ENCODE results near the gene MID1IP1.

The MID1IP1 gene

GRCh38 chrX:38800981-38801845, at the start of gene MID1IP1:
Gene MID1IP1, plus strand, starts transcription at chrX:38801459. Its CDS starts 3,488 bp downstream, at chrX:38804947.
- no peak within 1 kb of the TSS for H3K27ac ChIP-seq (ENCODE audit: low read length)
- TF ChIP-seq EZH2phosphoT487 (IDR thresholded peaks at IDR 0.05; ENCODE audit: low read depth) (no peak), CTCF (IDR thresholded peaks at IDR 0.05; ENCODE audit: low read depth, low read length) (no peak)

DNA sequence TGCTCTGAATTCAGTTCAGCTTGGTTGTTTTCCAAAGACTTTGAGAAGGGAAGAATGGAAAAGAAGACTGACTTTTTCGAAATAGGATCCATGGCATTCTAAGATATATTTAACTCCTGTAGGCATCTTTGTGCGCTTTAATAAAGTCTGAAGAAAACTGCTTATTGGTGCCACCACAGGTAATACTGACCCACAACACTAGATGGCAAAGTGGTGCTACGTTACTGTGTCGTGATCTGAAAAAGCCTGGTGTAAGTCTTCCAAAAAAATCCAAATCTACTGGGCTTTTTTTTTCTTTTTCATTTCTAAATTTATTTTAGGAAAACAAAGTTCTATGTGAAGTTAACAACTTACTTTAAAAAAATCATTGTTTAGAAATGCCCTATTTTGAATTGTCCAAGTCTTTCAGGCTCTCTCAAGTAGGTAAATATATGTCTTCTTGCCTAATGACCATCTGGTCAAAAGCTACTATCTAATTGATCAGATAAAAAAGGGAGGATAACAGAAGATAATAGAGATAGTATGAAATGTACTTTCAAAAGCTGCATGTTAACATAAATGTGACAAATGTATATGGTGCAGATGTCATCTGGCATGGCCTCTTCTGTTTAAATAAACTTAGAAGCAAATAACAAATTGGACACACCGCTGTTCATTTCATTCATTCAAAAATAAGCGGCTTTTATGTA, 47.0 kb upstream of the MID1IP1 start:
- Histone ChIP-seq H4K20me1 (ENCODE audit: insufficient read depth, low read length) (no peaks in the 10 kb centered on the region), H3K79me2 (ENCODE audit: low read length) (no peaks in the 10 kb centered on the region), H2AFZ (ENCODE audit: low read depth, low read length) (no peak overlapping the region), H3K9me3 (ENCODE audit: insufficient read depth, low read length) (no peaks in the 10 kb centered on the region), H3K4me2 (ENCODE audit: low read length) (peak overlapping the region; percentile 46; the same call in 1 of the 2 replicates), H3K9ac (ENCODE audit: low read length) (no peak overlapping the region), H3K27ac (ENCODE audit: low read length) (no peak overlapping the region), H3K4me3 (ENCODE audit: low read length) (no peak overlapping the region), H3K27me3 (ENCODE audit: low read depth, low read length) (no peaks in the 10 kb centered on the region), H3K4me1 (ENCODE audit: low read length) (peaks cover 14% of the 10 kb centered on the region), H3K36me3 (replicated peaks; ENCODE audit: low read depth, low read length) (no peaks in the 10 kb centered on the region)
- TF ChIP-seq EZH2phosphoT487 (IDR thresholded peaks at IDR 0.05; ENCODE audit: low read depth) = no peak
- peak; percentile 66 for TF ChIP-seq CTCF (IDR thresholded peaks at IDR 0.05; ENCODE audit: low read depth, low read length)

More at GRCh38 chrX:38800981-38801845, at the start of gene MID1IP1:
- H3K27me3 ChIP-seq (ENCODE audit: low read depth, low read length) = no peaks in the 10 kb centered on the region
- H4K20me1 ChIP-seq (ENCODE audit: insufficient read depth, low read length) = no peaks in the 10 kb centered on the region
- H2AFZ ChIP-seq (ENCODE audit: low read depth, low read length) = no peak within 1 kb of the TSS
- H3K4me1 ChIP-seq (ENCODE audit: low read length) = peaks cover 9% of the 10 kb centered on the region
- no peaks in the 10 kb centered on the region for H3K79me2 ChIP-seq (ENCODE audit: low read length)
- no peaks in the 10 kb centered on the region for H3K36me3 ChIP-seq (replicated peaks; ENCODE audit: low read depth, low read length)
- H3K9ac ChIP-seq (ENCODE audit: low read length) = no peak within 1 kb of the TSS
- no peaks in the 10 kb centered on the region for H3K9me3 ChIP-seq (ENCODE audit: insufficient read depth, low read length)
- H3K4me2 ChIP-seq (ENCODE audit: low read length) = no peak within 1 kb of the TSS
- H3K4me3 ChIP-seq (ENCODE audit: low read length) = no peak within 1 kb of the TSS

DNA sequence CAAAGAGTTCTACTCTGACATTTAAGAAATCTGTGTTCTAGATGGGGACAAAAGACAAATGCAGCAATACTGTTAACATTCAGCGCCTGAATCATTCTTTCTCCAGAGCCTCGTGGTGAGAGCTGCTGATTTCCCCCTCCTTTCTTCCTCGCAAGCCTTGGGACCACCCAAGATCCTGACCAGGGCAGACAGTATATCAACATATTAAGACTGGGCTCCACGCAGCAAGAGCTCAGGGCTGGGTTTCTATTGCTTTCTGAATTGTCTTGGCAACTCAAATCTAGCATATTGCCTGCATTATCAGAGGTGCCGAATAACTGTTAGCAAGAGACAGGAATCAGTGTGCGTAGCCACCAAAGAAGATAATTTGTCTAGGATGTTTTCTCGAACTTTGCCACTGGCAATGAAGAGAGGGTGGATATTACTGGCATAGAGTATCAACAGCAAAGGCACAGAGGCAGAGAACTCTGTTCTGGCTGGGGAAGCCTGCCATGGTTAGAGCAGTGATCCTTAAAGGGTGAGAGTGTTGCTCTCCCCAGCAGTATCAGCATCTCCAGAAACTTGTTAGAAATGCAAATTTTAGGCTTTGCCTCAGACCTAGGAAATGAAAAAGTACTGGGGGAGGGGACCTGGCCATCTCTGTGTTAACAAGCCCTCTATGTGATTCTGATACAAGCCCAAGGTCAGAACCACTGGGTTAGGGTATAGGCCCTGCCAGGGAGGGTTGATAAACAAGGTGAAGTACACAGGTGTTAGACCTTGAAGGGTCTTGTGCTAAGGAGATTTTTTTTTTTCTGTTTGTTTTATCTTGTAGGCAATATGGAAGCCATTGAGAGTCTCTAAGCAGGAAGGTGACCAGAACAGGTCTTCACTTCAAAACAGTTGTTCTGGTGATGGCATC, 46.2 kb upstream of the MID1IP1 start:
- no peak overlapping the region for H3K9ac ChIP-seq (ENCODE audit: low read length)
- H3K4me1 ChIP-seq (ENCODE audit: low read length) = peaks cover 14% of the 10 kb centered on the region
- no peaks in the 10 kb centered on the region for H3K27me3 ChIP-seq (ENCODE audit: low read depth, low read length)
- H3K9me3 ChIP-seq (ENCODE audit: insufficient read depth, low read length) = no peaks in the 10 kb centered on the region
- no peak overlapping the region for H3K4me3 ChIP-seq (ENCODE audit: low read length)
- H4K20me1 ChIP-seq (ENCODE audit: insufficient read depth, low read length) = no peaks in the 10 kb centered on the region
- TF ChIP-seq CTCF (IDR thresholded peaks at IDR 0.05; ENCODE audit: low read depth, low read length) (no peak), EZH2phosphoT487 (IDR thresholded peaks at IDR 0.05; ENCODE audit: low read depth) (no peak)
- H3K79me2 ChIP-seq (ENCODE audit: low read length) = no peaks in the 10 kb centered on the region
- H3K36me3 ChIP-seq (replicated peaks; ENCODE audit: low read depth, low read length) = no peaks in the 10 kb centered on the region
- H3K27ac ChIP-seq (ENCODE audit: low read length) = no peak overlapping the region
- H3K4me2 ChIP-seq (ENCODE audit: low read length) = peak overlapping the region; percentile 46
- H2AFZ ChIP-seq (ENCODE audit: low read depth, low read length) = 0 out of 2 replicates have a peak overlapping the region, but pooled peaks have one; percentile 18
